ENCODE data around the gene HOXD11. TPM values are rescaled to one million over a fixed set of nuclear protein-coding genes. Genes with fewer than 3 reads are reported as not detected.
A peak's percentile ranks its signal among the peaks of the same experiment; 100 is the strongest.

HOXD11 gene
- total RNA-seq, 3 donors from 2014 or later = 0.66 TPM; not detected in 2

- no peak for DNase-seq (ENCODE audit: low spot score in 2 of 2)
- Histone ChIP-seq H3K27ac (peak within 1 kb of the TSS; percentile 61 to 89), H3K4me3 (peak within 1 kb of the TSS; percentile 54 to 64 (median 62)), H3K4me1 (no peaks in the 10 kb centered on the region), H3K9me3 (no peaks in the 10 kb centered on the region), H3K36me3 (no peaks in the 10 kb centered on the region), H3K27me3 (peaks cover 2 to 88% of the 10 kb centered on the region in 2 donors)
- TF ChIP-seq POLR2A (IDR thresholded peaks at IDR 0.05) (no peak), POLR2AphosphoS5 (IDR thresholded peaks at IDR 0.05) (peak in 2 of 3 donors; percentile 38 to 46)
- TF ChIP-seq, protein P1, sequence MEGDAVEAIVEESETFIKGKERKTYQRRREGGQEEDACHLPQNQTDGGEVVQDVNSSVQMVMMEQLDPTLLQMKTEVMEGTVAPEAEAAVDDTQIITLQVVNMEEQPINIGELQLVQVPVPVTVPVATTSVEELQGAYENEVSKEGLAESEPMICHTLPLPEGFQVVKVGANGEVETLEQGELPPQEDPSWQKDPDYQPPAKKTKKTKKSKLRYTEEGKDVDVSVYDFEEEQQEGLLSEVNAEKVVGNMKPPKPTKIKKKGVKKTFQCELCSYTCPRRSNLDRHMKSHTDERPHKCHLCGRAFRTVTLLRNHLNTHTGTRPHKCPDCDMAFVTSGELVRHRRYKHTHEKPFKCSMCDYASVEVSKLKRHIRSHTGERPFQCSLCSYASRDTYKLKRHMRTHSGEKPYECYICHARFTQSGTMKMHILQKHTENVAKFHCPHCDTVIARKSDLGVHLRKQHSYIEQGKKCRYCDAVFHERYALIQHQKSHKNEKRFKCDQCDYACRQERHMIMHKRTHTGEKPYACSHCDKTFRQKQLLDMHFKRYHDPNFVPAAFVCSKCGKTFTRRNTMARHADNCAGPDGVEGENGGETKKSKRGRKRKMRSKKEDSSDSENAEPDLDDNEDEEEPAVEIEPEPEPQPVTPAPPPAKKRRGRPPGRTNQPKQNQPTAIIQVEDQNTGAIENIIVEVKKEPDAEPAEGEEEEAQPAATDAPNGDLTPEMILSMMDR (IDR thresholded peaks at IDR 0.05) = no peak
- intact Hi-C loops (cut with DNase I; ENCODE audit: low total_unique reads) = no loop called here
These were observed 15.8 kb downstream of the HOXD11 start, which contains the start of gene HOXD9 for GRCh38 chr2:176122683-176123410. HOXD9 (plus strand) TSS chr2:176122719; CDS start chr2:176122769, 50 bp downstream.

GRCh38 chr2:176123411-176124109 is 16.5 kb downstream of the HOXD11 start:
- no peak for TF ChIP-seq POLR2A (IDR thresholded peaks at IDR 0.05)
- TF ChIP-seq, protein P1 (IDR thresholded peaks at IDR 0.05) = no peak
- no peak for TF ChIP-seq POLR2AphosphoS5 (IDR thresholded peaks at IDR 0.05)
- no peaks in the 10 kb centered on the region for H3K9me3 ChIP-seq
- peak overlapping the region; percentile 61 to 89 for H3K27ac ChIP-seq
- H3K4me1 ChIP-seq = no peaks in the 10 kb centered on the region
- no peaks in the 10 kb centered on the region for H3K36me3 ChIP-seq
- peak in 1 of 2 donors; percentile 45 for DNase-seq (ENCODE audit: low spot score in 2 of 2)
- H3K4me3 ChIP-seq = peak overlapping the region; percentile 54 to 64 (median 62)
- H3K27me3 ChIP-seq = peaks cover 0 to 88% of the 10 kb centered on the region in 2 donors
- intact Hi-C loops (cut with DNase I; ENCODE audit: low total_unique reads) = no loop called here

DNA sequence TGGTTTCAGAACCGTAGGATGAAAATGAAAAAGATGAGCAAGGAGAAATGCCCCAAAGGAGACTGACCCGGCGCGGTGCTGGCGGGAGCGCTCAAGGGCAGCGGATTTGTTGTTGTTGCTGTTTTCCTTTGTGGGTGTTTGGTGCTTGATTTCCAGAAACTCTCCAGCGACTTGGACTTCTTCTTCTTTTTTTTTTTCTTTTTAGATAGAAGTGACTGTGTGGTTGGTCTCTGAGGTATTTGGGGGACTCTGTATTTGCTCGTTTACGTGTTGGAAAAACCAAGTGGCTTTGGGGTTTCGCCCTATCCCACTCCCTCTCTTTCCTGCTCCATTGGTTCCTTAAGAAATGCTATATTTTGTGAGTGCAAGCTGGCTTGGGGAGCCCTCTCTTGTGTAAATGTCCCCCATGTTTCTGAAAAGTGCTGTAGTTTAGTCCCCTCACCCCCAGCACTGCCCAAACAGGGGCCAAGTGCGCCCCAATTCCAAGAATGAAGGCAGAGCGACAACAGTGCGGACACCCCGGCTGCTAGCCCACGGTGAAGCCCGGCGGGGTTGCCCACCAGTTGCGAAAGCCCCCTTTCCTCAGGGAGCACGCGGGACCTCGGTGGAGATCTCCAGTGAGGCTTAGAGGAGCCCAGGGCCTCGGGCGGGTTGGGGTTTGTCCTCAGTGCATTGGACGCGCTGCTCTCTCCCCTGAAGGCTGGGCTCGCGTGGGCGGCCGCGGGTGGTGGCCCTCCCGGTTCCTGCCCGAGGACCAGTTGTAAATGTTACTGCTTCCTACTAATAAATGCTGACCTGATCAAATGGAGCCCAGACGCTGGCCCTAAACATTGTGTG is 17.2 kb downstream of the HOXD11 start:
- Histone ChIP-seq H3K27ac (peak overlapping the region in 1 of 2 donors; percentile 81), H3K27me3 (peaks cover 4 to 88% of the 10 kb centered on the region in 2 donors), H3K36me3 (no peaks in the 10 kb centered on the region), H3K4me1 (no peaks in the 10 kb centered on the region), H3K9me3 (peaks cover 0 to 2% of the 10 kb centered on the region in 2 donors), H3K4me3 (peak overlapping the region; percentile 54 to 64 (median 62))
- DNase-seq (ENCODE audit: low spot score in 2 of 2) = no peak
- intact Hi-C loops (cut with DNase I; ENCODE audit: low total_unique reads) = no loop called here
- TF ChIP-seq POLR2AphosphoS5 (IDR thresholded peaks at IDR 0.05) (no peak), POLR2A (IDR thresholded peaks at IDR 0.05) (no peak)
- TF ChIP-seq, protein P1 (IDR thresholded peaks at IDR 0.05) = no peak

DNA sequence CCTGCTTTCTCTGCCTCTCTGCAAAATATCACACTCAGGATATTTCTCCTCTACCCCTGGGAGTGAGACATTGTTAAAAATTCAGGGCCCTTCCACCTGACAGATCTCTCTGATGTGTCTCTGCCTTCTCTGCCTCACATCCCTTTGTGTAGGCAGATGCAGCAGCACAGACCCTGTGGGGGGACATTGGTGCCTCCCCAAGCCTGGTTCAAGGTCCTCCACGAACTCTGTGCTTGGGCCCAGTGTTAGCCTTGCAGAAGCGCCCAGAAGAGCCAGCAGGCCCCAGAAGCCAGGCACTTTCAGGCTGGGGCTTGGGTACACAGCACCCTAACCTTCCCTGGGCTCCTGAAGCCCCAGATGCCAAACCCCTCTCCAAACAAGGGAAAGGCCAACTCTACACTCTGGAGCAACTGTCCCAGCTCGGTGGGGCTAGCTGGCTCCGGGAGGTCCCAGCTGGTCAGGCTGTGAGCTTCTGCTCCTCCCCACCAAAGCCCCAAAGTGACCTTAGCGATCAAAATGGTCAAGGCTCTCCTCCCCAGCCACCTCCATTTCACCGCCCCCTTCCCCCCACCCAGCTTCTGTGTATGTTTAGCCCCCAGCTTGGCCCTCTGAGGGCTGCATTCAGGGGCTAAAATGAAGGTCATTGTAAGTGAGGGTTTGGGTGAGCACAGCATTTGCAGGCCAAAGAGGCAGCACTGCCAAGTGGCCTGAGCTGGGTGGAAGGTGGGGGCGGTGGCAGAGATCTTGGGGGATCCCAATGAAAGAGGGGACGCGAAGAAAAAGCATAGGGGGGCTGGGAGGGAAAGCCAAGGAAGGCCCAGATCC is 18.1 kb downstream of the HOXD11 start:
- Histone ChIP-seq H3K27me3 (peaks cover 5 to 86% of the 10 kb centered on the region in 2 donors), H3K9me3 (peaks cover 0 to 3% of the 10 kb centered on the region in 2 donors), H3K4me1 (no peaks in the 10 kb centered on the region), H3K36me3 (no peaks in the 10 kb centered on the region), H3K27ac (peak overlapping the region in 1 of 2 donors; percentile 81), H3K4me3 (peak overlapping the region in 2 of 3 donors; percentile 54)
- DNase-seq (ENCODE audit: low spot score in 2 of 2) = no peak
- TF ChIP-seq, protein P1 (IDR thresholded peaks at IDR 0.05) = no peak
- no peak for TF ChIP-seq POLR2A (IDR thresholded peaks at IDR 0.05)
- no peak for TF ChIP-seq POLR2AphosphoS5 (IDR thresholded peaks at IDR 0.05)
- intact Hi-C loops (cut with DNase I; ENCODE audit: low total_unique reads) = no loop called here

All from breast epithelium (tissue), 4 donors.